GM21390 (cell line): ENCODE results near the gene ZNF81.
"Not testable (repeated sequence)": the region's sequence is repeated elsewhere in the genome, so short reads cannot be mapped to it uniquely, and the experiment has no call there.

Experiments
- ATAC-seq: cut with Tn5 transposase; IDR thresholded peaks from one replicate; pipeline ENCODE4 v1.9.1; 2021; ENCODE audit not compliant: unreplicated experiment

ZNF81 gene

DNA sequence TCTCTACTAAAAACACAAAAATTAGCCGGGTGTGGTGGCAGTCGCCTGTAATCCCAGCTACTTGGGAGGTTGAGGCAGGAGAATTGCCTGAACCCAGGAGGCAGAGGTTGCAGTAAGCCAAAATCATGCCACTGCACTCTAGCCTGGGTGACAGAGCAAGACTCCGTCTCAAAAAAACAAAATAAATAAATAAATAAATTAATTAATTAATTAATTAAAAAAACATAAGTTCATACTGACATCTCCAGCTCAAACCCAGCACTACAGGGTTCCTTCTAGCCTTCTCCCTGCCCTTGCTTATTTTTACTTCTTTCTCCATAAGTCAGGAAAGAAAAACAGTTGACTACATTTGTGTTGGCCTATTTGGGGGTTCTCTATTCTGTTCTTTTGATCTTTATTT is 95.3 kb downstream of the ZNF81 start:
- ATAC-seq = not testable (repeated sequence)

DNA sequence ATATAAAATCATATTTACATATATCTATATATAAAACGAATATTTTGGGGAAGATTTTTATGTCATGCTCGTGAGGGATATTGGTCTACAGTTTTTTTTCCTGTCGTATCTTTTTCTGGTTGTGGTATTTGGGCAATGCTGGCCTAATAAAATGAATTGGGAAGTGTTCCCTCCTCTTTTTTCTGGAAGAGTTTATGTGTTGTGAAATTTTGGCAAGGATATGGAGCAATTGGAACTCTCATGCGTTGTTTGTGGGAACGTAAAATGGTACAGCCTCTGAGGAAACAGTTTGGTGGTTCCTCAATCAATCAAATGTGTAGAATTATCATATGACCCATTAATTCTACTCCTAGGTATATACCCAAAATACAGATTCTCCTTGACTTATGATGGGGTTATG is 97.2 kb downstream of the ZNF81 start:
- ATAC-seq = no peak

DNA sequence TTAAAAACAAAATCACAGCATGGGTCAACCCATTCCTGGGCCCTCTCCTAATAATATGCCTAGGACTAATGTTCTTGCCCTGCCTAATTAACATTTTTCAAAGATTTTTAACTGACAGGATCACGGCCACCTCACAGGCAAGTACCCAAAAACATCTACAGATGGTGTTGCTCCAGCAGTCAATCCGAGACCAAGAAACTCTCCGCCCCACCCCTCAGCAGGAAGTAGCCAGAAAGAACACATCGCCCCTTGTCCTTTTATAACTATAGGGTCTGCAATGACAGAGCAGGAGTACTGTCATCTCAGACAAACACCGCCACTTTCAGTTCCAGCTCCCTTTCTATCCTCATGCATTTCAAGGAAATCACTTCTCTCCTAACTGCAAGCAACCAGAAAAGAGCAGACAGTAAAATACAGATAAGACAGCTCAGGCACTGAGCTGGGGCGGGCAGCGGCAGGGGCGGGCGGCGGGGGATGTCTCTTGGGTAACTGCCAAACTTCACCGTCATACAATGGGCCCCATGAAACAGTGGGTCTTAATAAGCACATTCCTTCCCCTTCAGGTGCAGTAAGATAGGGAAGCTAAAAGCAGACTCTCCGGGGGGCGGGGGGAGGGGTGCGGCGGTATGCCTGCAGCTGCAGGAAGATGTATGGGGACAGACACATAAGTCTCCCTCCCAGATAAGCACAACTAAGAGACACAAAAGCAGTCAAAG is 99.7 kb downstream of the ZNF81 start:
- no peak for ATAC-seq

- no peak for ATAC-seq
Observed at GRCh38 chrX:47936940-47937317, 100.2 kb downstream of the ZNF81 start.

DNA sequence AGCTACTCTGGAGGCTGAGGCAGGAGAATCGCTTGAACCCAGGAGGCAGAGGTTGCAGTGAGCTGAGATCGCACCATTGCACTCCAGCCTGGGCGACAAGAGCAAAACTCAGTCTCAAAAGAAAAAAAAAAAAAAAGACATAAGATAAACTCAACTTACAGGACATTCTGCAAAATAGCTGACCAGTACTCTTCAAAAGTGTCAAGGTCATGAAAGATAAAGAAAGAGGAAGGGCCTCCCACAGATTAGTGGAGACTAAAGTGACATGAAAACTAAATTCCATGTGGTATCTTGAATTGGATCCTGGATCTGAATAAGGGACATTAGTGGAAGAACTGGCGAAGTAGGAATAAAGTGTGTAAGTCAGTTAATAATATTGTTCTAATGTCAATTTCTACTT is 103.7 kb downstream of the ZNF81 start:
- no peak for ATAC-seq

GRCh38 chrX:47941423-47941822 is 104.7 kb downstream of the ZNF81 start:
- ATAC-seq = no peak

GRCh38 chrX:47955295-47955694 is 118.6 kb downstream of the ZNF81 start:
- not testable (repeated sequence) for ATAC-seq

DNA sequence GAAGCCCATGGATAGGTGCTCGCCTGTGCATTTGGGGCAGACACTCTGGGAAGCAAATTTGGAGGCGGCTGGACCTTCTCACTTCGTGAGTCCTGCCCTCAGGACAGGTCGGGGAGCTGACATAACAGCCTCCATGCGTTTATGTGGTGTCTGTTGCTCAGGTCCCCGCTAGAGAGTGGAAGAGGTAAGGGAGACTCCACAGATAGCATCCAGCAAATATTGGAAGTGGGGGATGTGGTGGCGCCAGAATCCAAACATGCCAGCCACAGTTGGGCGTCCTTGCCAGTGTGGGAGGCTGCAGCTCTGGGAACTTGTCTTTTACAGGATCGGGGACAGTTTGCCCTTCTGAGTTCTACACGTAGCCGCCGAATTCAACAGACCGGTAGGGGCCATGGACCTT is 119.3 kb downstream of the ZNF81 start:
- no peak for ATAC-seq

- not testable (repeated sequence) for ATAC-seq
Observed at GRCh38 chrX:47958206-47958605, 121.5 kb downstream of the ZNF81 start.

DNA sequence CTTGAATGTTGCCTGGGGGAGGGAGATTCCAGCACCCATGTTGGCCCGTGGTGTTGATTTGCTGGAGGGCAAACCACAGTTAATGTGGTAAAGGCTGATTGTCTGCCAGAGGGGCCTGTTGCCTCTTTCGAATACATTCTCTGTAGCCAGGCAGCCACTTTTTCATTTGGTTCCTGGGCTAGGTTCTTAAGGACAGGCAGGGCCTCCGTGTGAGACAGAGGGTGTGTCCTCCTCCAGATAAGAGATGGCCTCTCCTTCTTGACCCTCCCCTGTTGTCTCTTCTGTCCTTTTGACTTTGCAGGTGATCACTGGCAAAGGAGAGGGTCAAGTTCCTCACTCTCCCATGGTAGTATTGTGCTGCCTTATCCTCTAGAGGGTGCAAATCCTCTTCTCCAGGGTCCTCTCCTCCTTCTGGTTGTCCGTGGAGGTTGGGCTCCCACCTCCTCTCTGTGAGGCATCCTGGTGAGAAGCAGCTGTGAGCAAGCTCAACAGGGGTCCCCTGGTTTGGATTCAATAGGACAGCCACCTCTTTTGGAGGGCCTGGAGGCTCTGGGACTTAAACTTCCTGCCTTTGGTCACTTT is 122.2 kb downstream of the ZNF81 start:
- ATAC-seq = no peak

DNA sequence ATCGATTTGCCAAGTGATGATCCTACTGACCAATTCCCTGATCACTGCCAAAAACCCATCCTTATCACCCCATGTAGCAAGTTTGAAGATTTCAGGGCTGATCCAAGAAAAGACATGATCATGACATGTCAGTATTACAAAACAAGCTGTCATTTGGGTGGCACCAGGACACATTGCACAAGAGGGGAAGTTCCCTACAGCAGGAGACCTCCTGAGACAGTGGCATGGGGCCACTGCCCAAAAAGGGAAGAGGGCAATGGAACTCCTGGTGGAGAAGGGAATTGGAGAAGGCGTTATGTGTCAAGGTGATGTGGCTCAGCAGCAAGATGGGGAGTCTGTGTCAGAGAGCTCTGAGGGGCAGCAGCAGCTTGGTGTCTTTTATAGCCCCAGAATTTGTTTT is 123.7 kb downstream of the ZNF81 start:
- no peak for ATAC-seq

GRCh38 chrX:47961830-47962229 is 125.1 kb downstream of the ZNF81 start:
- not testable (repeated sequence) for ATAC-seq

DNA sequence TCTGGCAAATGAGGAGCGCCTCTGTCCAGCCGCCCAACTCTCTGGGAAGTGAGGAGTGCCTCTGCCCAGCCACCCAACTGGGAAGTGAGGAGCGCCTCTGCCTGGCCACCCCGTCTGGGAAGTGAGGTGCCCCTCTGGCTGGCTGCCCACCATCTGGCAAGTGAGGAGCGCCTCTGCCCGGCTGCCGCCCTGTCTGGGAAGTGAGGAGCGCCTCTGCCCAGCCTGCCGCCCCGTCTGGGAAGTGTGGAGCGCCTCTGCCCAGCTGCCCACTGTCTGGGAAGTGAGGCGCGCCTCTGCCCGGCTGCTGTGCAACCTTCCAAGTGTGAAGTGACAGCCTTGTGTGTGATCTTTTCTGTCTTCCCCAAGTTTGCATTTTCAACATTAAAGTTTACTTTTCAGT is 128.8 kb downstream of the ZNF81 start:
- ATAC-seq = not testable (repeated sequence)
